ENCODE measurements around the gene DYNLT1. TPM values are rescaled to one million over a fixed set of nuclear protein-coding genes. Genes with fewer than 3 reads are reported as not detected.

The DYNLT1 gene
- total and polyA plus RNA-seq, 3 donors from 2014 or later: 165 to 319 (median 200) TPM

DNA sequence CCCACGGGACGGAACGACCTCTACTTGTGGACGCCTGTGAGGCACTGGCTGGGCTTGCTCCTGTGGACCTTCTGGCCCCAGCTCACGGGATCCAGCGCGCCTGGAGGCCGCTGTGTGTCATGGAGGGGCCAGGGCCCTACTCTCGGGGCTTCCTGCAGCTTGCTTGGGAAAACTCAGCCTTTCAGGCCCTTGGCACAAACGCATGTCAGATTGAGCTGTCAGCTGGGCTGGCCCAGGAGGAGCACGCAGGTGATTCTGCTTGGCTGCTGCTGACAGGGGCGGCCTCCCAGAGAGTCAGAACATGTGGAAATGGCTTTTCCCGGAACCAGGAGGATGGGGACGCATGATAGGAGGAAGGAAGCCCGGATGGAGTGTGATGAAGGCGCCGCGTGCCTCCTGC is 44.9 kb downstream of the DYNLT1 start:
- Histone ChIP-seq H3K4me3 (no peak overlapping the region), H3K4me1 (no peaks in the 10 kb centered on the region), H3K27me3 (no peaks in the 10 kb centered on the region), H3K36me3 (ENCODE audit: low read depth, missing control alignments) (no peaks in the 10 kb centered on the region), H3K9me3 (no peaks in the 10 kb centered on the region), H3K27ac (no peak overlapping the region)
- intact Hi-C loops (cut with DNase I; ENCODE audit: low total_unique reads): no loop called here
- no peak for TF ChIP-seq POLR2A (IDR thresholded peaks at IDR 0.05)
- TF ChIP-seq CTCF (IDR thresholded peaks at IDR 0.05): no peak
- WGBS, 2 donors: 89 to 92% methylated on average over 18 of the region's 18 CpGs
- DNase-seq: no peak

GRCh38 chr6:158597565-158597964 is 47.0 kb downstream of the DYNLT1 start:
- WGBS, 2 donors: 68 to 90% methylated on average over 4 of the region's 4 CpGs
- Histone ChIP-seq H3K36me3 (ENCODE audit: low read depth, missing control alignments) (no peaks in the 10 kb centered on the region), H3K4me1 (peaks cover 10% of the 10 kb centered on the region), H3K27me3 (no peaks in the 10 kb centered on the region), H3K9me3 (no peaks in the 10 kb centered on the region), H3K4me3 (no peak overlapping the region), H3K27ac (peak overlapping the region in 1 of 2 donors; percentile 35)
- no peak for DNase-seq
- intact Hi-C loops (cut with DNase I; ENCODE audit: low total_unique reads): no loop called here
- TF ChIP-seq POLR2A (IDR thresholded peaks at IDR 0.05): no peak
- TF ChIP-seq CTCF (IDR thresholded peaks at IDR 0.05): no peak

DNA sequence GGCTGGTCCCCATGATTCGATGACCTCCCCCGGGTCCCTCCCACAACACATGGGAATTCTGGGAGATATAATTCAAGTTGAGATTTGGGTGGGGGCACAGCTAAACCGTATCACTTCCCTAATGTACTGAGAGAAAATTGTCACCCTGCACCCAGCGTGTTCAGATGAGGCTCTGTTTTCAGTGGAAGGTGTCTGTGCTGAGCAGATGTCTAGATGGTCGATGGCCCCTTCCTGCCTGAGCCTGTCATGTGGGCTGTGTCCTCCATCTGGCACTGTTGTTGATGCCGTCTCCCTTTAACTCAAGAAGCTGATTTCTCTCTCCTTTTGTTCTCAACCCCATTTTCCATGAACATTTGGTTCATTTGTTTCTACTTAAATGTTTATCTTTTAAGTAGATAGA is 47.7 kb downstream of the DYNLT1 start:
- DNase-seq: peak; percentile 68
- H3K4me3 ChIP-seq: no peak overlapping the region
- 55 to 74% methylated on average over 6 of the region's 6 CpGs for WGBS, 2 donors
- no peaks in the 10 kb centered on the region for H3K36me3 ChIP-seq (ENCODE audit: low read depth, missing control alignments)
- H3K27me3 ChIP-seq: no peaks in the 10 kb centered on the region
- peaks cover 10% of the 10 kb centered on the region for H3K4me1 ChIP-seq
- TF ChIP-seq POLR2A (IDR thresholded peaks at IDR 0.05): no peak
- TF ChIP-seq CTCF (IDR thresholded peaks at IDR 0.05): no peak
- peak overlapping the region; percentile 15 to 50 for H3K27ac ChIP-seq
- H3K9me3 ChIP-seq: no peaks in the 10 kb centered on the region
- intact Hi-C loops (cut with DNase I; ENCODE audit: low total_unique reads): no loop called here

DNA sequence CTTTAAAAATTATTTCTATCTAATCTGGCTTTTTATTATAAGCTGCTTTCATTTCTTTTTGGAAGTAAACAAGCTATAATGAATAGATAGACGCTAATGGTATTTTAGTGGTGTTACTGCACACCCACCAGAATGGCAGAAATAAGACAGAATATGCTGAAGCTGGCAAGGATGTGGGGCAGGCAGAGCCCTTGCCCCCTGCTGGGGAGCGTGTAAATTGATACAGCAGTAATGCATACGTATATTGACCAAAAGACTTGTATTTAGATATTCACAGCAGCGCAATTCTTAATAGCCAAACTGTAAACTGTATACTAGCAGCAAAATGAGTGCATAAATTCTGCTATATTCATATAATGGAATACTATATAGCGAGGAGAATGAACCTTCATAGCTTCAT is 49.3 kb downstream of the DYNLT1 start:
- intact Hi-C loops (cut with DNase I; ENCODE audit: low total_unique reads): no loop called here
- TF ChIP-seq CTCF (IDR thresholded peaks at IDR 0.05) (no peak), POLR2A (IDR thresholded peaks at IDR 0.05) (no peak)
- no peaks in the 10 kb centered on the region for H3K27me3 ChIP-seq
- no peak overlapping the region for H3K4me3 ChIP-seq
- H3K4me1 ChIP-seq: peaks cover 10% of the 10 kb centered on the region
- 73 to 91% methylated on average over 5 of the region's 5 CpGs for WGBS, 2 donors
- DNase-seq: no peak
- H3K36me3 ChIP-seq (ENCODE audit: low read depth, missing control alignments): no peaks in the 10 kb centered on the region
- no peaks in the 10 kb centered on the region for H3K9me3 ChIP-seq
- H3K27ac ChIP-seq: peak overlapping the region in 1 of 2 donors; percentile 6

DNA sequence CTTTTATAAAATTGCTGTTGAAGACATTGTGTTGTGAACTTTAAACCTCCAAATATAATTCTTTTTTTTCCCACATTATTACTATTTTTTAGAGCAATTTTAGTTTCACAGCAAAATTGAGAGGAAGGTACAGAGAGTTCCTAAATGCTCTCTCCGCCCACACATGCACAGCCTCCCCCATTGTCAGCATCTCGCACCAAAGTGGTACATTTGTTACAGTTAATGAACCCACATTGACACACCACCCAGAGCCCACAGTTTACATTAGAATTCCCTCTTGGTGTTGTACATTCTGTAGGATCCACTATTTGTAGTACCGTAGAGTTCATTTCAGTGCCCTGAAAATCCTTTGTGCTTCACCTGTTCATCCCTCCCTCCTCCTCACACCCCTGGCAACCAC is 50.9 kb downstream of the DYNLT1 start:
- Histone ChIP-seq H3K36me3 (ENCODE audit: low read depth, missing control alignments) (no peaks in the 10 kb centered on the region), H3K27me3 (no peaks in the 10 kb centered on the region), H3K4me3 (no peak overlapping the region), H3K4me1 (peaks cover 10% of the 10 kb centered on the region), H3K27ac (no peak overlapping the region), H3K9me3 (no peaks in the 10 kb centered on the region)
- TF ChIP-seq POLR2A (IDR thresholded peaks at IDR 0.05): no peak
- no peak for TF ChIP-seq CTCF (IDR thresholded peaks at IDR 0.05)
- 45 to 64% methylated on average over 3 of the region's 3 CpGs for WGBS, 2 donors
- peak; percentile 64 for DNase-seq
- intact Hi-C loops (cut with DNase I; ENCODE audit: low total_unique reads): no loop called here

Data from testis (tissue), 3 donors.